ENCODE measurements around the gene CRYBG3. TPM values are rescaled to one million over a fixed set of nuclear protein-coding genes. Genes with fewer than 3 reads are reported as not detected.

The CRYBG3 gene
- total RNA-seq, 2 donors from 2014 or later, result 13.4 to 29.2 TPM

- Histone ChIP-seq H3K27ac (no peak overlapping the region), H3K36me3 (peaks cover 3% of the 10 kb centered on the region), H3K4me1 (ENCODE audit: control insufficient read depth in 1 of 2, low read depth in 2 of 2) (no peaks in the 10 kb centered on the region), H3K4me3 (no peak overlapping the region), H3K27me3 (replicated peaks; ENCODE audit: insufficient read depth) (no peaks in the 10 kb centered on the region), H3K9me3 (no peaks in the 10 kb centered on the region)
- TF ChIP-seq CTCF (IDR thresholded peaks at IDR 0.05), result no peak
- no peak for ATAC-seq (ENCODE audit: insufficient number of reproducible peaks, low FRiP score, low read depth)
- DNase-seq (ENCODE audit: low spot score), result no peak
Observed at GRCh38 chr3:97960993-97961766, 139.4 kb downstream of the CRYBG3 start.

GRCh38 chr3:97967966-97968365 lies 146.2 kb downstream of the CRYBG3 start:
- H3K27me3 ChIP-seq (replicated peaks; ENCODE audit: insufficient read depth), result no peaks in the 10 kb centered on the region
- DNase-seq (ENCODE audit: low spot score) (no peak), ATAC-seq (ENCODE audit: insufficient number of reproducible peaks, low FRiP score, low read depth) (no peak)
- H3K4me3 ChIP-seq, result no peak overlapping the region
- H3K36me3 ChIP-seq, result no peaks in the 10 kb centered on the region
- H3K27ac ChIP-seq, result no peak overlapping the region
- H3K4me1 ChIP-seq (ENCODE audit: control insufficient read depth in 1 of 2, low read depth in 2 of 2), result peaks cover 5 to 13% of the 10 kb centered on the region in 2 donors
- TF ChIP-seq CTCF (IDR thresholded peaks at IDR 0.05), result no peak
- H3K9me3 ChIP-seq, result no peaks in the 10 kb centered on the region

- no peak for TF ChIP-seq CTCF (IDR thresholded peaks at IDR 0.05)
- DNase-seq (ENCODE audit: low spot score), result no peak
- Histone ChIP-seq H3K4me3 (no peak overlapping the region), H3K27me3 (replicated peaks; ENCODE audit: insufficient read depth) (no peaks in the 10 kb centered on the region), H3K27ac (no peak overlapping the region), H3K9me3 (no peaks in the 10 kb centered on the region), H3K36me3 (no peaks in the 10 kb centered on the region), H3K4me1 (ENCODE audit: control insufficient read depth in 1 of 2, low read depth in 2 of 2) (peaks cover 5 to 15% of the 10 kb centered on the region in 2 donors)
- ATAC-seq (ENCODE audit: insufficient number of reproducible peaks, low FRiP score, low read depth), result no peak
Observed at GRCh38 chr3:97968376-97968775, 146.6 kb downstream of the CRYBG3 start.

- Histone ChIP-seq H3K36me3 (no peaks in the 10 kb centered on the region), H3K27me3 (replicated peaks; ENCODE audit: insufficient read depth) (no peaks in the 10 kb centered on the region), H3K4me3 (no peak overlapping the region), H3K9me3 (no peaks in the 10 kb centered on the region), H3K27ac (no peak overlapping the region), H3K4me1 (ENCODE audit: control insufficient read depth in 1 of 2, low read depth in 2 of 2) (peaks cover 5 to 15% of the 10 kb centered on the region in 2 donors)
- ATAC-seq (ENCODE audit: insufficient number of reproducible peaks, low FRiP score, low read depth), result no peak
- no peak for DNase-seq (ENCODE audit: low spot score)
- TF ChIP-seq CTCF (IDR thresholded peaks at IDR 0.05), result no peak
Observed at GRCh38 chr3:97969541-97969940, 147.7 kb downstream of the CRYBG3 start.

- ATAC-seq (ENCODE audit: insufficient number of reproducible peaks, low FRiP score, low read depth) (no peak), DNase-seq (ENCODE audit: low spot score) (no peak)
- Histone ChIP-seq H3K4me3 (no peak overlapping the region), H3K36me3 (no peaks in the 10 kb centered on the region), H3K27ac (no peak overlapping the region), H3K9me3 (no peaks in the 10 kb centered on the region), H3K4me1 (ENCODE audit: control insufficient read depth in 1 of 2, low read depth in 2 of 2) (peaks cover 5 to 15% of the 10 kb centered on the region in 2 donors), H3K27me3 (replicated peaks; ENCODE audit: insufficient read depth) (no peaks in the 10 kb centered on the region)
- no peak for TF ChIP-seq CTCF (IDR thresholded peaks at IDR 0.05)
Observed at GRCh38 chr3:97970156-97970555, 148.3 kb downstream of the CRYBG3 start.

All from thoracic aorta (tissue), 2 donors.